GM12878 (cell line): ENCODE results near the gene CDH4. TPM values are rescaled to one million over a fixed set of nuclear protein-coding genes. Genes with fewer than 3 reads are reported as not detected.

Experiments used
- ATAC-seq: fragments of 200-7000 bp; cut with Tn5 transposase; 3 replicates; pipeline ENCODE4 v1.9.1; 2020; ENCODE audit warnings: mild to moderate bottlenecking, moderate library complexity
- BruUV-seq: library from RNA; stranded (reverse); fragments of 400-500 nt; replicated peaks from 2 replicates; lab custom pipeline; 2021; lab: Mats Ljungman, UMichigan
- CTCF ChIA-PET: fragments of 300-600 bp; sonication (Branson Sonifier 250); formaldehyde crosslinking; extraction: SDS; loops from one replicate; lab custom pipeline; 2021; ENCODE audit warnings: inconsistent platforms; lab: Yijun Ruan, JAX
- POLR2A ChIA-PET: fragments of 350-600 bp; formaldehyde crosslinking; extraction: SDS; loops from one replicate; lab custom pipeline; 2021; ENCODE audit warnings: inconsistent platforms; lab: Charles Lee
- RAD21 ChIA-PET: fragments of 300-600 bp; sonication (Branson Sonifier 250); formaldehyde crosslinking; loops from one replicate; lab custom pipeline; 2023; ENCODE audit warnings: antibody characterized with exemption; ENCODE audit not compliant: unreplicated experiment; lab: Charles Lee
- SMC1A ChIA-PET: fragments of 300-600 bp; sonication (Branson Sonifier 250); formaldehyde crosslinking; loops from one replicate; lab custom pipeline; 2023; ENCODE audit not compliant: unreplicated experiment, uncharacterized antibody; lab: Charles Lee
- DNase-seq: peaks from one replicate; pipeline ENCODE4 v3.0.0-alpha.2; 2011; ENCODE audit warnings: low read depth, low spot score
- FAIRE-seq: peaks from 3 replicates; lab custom pipeline; 2011; peaks lifted over from hg19 to GRCh38; lab: Jason Lieb, UNC
- H2AFZ ChIP-seq: 2 replicates; pipeline ENCODE4 v1.6.0; 2011; ENCODE audit warnings: low read depth, low read length, control low read depth; ENCODE audit not compliant: control insufficient read depth
- H3K27ac ChIP-seq: 2 replicates; pipeline ENCODE4 v1.5.1; 2011; ENCODE audit warnings: control low read depth; ENCODE audit not compliant: control insufficient read depth, insufficient read depth
- H3K27me3 ChIP-seq, 2 experiments: replicated peaks in 1 of 2; 2 replicates each; pipeline versions ENCODE4 v1.6.0 to v1.6.1; 2011; ENCODE audit warnings: low read length in 1 of 2; ENCODE audit not compliant: control insufficient read depth in 2 of 2, insufficient read depth in 2 of 2
- H3K36me3 ChIP-seq, 2 experiments: 2 replicates each; pipeline ENCODE4 v1.5.1; 2011; ENCODE audit warnings: low read length in 1 of 2; ENCODE audit not compliant: control insufficient read depth in 2 of 2, insufficient read depth in 2 of 2
- H3K4me1 ChIP-seq: 2 replicates; pipeline ENCODE4 v1.6.1; 2011; ENCODE audit warnings: mild to moderate bottlenecking, low read length, moderate library complexity, mixed read lengths; ENCODE audit not compliant: control insufficient read depth, insufficient read depth
- H3K4me2 ChIP-seq: 2 replicates; pipeline ENCODE4 v1.6.0; 2011; ENCODE audit warnings: control low read depth; ENCODE audit not compliant: control insufficient read depth, insufficient read depth
- H3K4me3 ChIP-seq: fragments of 200-600 bp; sonication (generic); 2 replicates; pipeline ENCODE4 v1.5.1; 2016
- H3K79me2 ChIP-seq: 2 replicates; pipeline ENCODE4 v1.6.0; 2011; ENCODE audit warnings: low read length; ENCODE audit not compliant: control insufficient read depth, insufficient read depth
- H3K9ac ChIP-seq: 2 replicates; pipeline ENCODE4 v1.8.0; 2011; ENCODE audit warnings: low read length, control low read depth, mixed read lengths; ENCODE audit not compliant: control insufficient read depth, insufficient read depth
- H3K9me3 ChIP-seq: replicated peaks from 3 replicates; pipeline ENCODE4 v1.5.1; 2011; ENCODE audit warnings: mild to moderate bottlenecking, low read length; ENCODE audit not compliant: control insufficient read depth, insufficient read depth
- H4K20me1 ChIP-seq: 2 replicates; pipeline ENCODE4 v1.6.0; 2011; ENCODE audit not compliant: control insufficient read depth, insufficient read depth
- ASH2L ChIP-seq: fragments of 300-600, 200-600 bp; sonication (generic); IDR thresholded peaks from 2 replicates; pipeline ENCODE4 v1.6.1; 2017; ENCODE audit warnings: low read depth, mild to moderate bottlenecking, borderline replicate concordance
- CHD4 ChIP-seq: fragments of 200-600 bp; sonication (generic); IDR thresholded peaks from 2 replicates; pipeline ENCODE4 v1.6.1; 2016; ENCODE audit warnings: mild to moderate bottlenecking
- CTCF ChIP-seq, 3 experiments: IDR thresholded peaks in 2 of 3; conservative IDR thresholded peaks in 1 of 3; 2 replicates each; pipeline ENCODE4 v1.5.1; 2011; ENCODE audit warnings: low read depth in 3 of 3, low read length in 3 of 3, mild to moderate bottlenecking in 3 of 3, control low read depth in 2 of 3, moderate library complexity in 2 of 3, inconsistent platforms in 1 of 3, mixed read lengths in 1 of 3; ENCODE audit not compliant: control insufficient read depth in 2 of 3, insufficient read depth in 1 of 3; ENCODE audit errors: extremely low read depth in 1 of 3
- NFIC ChIP-seq: IDR thresholded peaks from 2 replicates; pipeline ENCODE4 v1.6.1; 2012; ENCODE audit warnings: low read depth, mild to moderate bottlenecking, inconsistent platforms, low read length, moderate library complexity
- RAD51 ChIP-seq: fragments of 450-650 bp; IDR thresholded peaks from 2 replicates; pipeline ENCODE4 v1.6.1; 2016; ENCODE audit warnings: moderate library complexity, mild to moderate bottlenecking, inconsistent platforms
- RCOR1 ChIP-seq: conservative IDR thresholded peaks from 2 replicates; pipeline ENCODE4 v1.6.1; 2012; ENCODE audit warnings: low read depth, low read length, improper control_type of control experiment
- YBX1 ChIP-seq: fragments of 450-650 bp; IDR thresholded peaks from 2 replicates; pipeline ENCODE4 v1.6.1; 2016; ENCODE audit warnings: antibody characterized with exemption
- ZNF207 ChIP-seq: fragments of 450-650 bp; IDR thresholded peaks from 2 replicates; pipeline ENCODE4 v1.6.1; 2014; ENCODE audit warnings: antibody characterized with exemption, mild to moderate bottlenecking, borderline replicate concordance
- ZNF687 ChIP-seq: fragments of 450-650 bp; IDR thresholded peaks from 2 replicates; pipeline ENCODE4 v1.6.1; 2017; ENCODE audit warnings: mild to moderate bottlenecking, moderate library complexity
- WGBS: methylation state at CpG from one replicate; pipeline ENCODE4 v1.1.6; 2016; ENCODE audit warnings: low lambda C conversion rate; ENCODE audit not compliant: insufficient replicate concordance, insufficient coverage; ENCODE audit errors: missing lambda C conversion rate; 5-methylcytosine and 5-hydroxymethylcytosine counted together
- in situ Hi-C: fragments of 300-500 bp; cut with MboI; formaldehyde crosslinking; loops from 9 replicates; pipeline ENCODE4 v1.14.3; 2018; ENCODE audit warnings: mixed read lengths
- intact Hi-C: fragments of 100-400 bp; cut with micrococcal nuclease; formaldehyde crosslinking; loops from one replicate; pipeline ENCODE4 v1.14.2; 2022; ENCODE audit not compliant: unreplicated experiment
- polyA plus RNA-seq, 11 experiments: library from polyadenylated mRNA; depleted of rRNA in 4 of 11; unstranded in 6 of 11; stranded (reverse) in 5 of 11; fragments of >200 nt; fragmentation: Nextera tagmentation in 4 of 11; fragmentation: Illumina TruSeq in 1 of 11; extraction: Ambion mirVana in 4 of 11; extraction: Trizol in 1 of 11; gene quantifications; 1 replicate in 1 of 11; 2 replicates in 10 of 11; pipeline versions ENCODE4 v1.2.1 to v1.2.3, GENCODE V29; 2011 to 2016; ENCODE audit warnings: inconsistent platforms in 2 of 11, missing spikeins in 2 of 11, low read depth in 1 of 11
- total RNA-seq, 4 experiments: library from RNA; depleted of rRNA in 3 of 4; stranded (reverse); fragments of >200 nt in 3 of 4; fragmentation: Illumina TruSeq in 1 of 4; extraction: Trizol in 1 of 4; gene quantifications; 2 replicates each; pipeline versions ENCODE4 v1.2.1 to v1.2.3, GENCODE V29; 2013 to 2021
- TF ChIP-seq, protein P1 (sequence below): IDR thresholded peaks from 2 replicates; pipeline ENCODE4 v1.6.1; 2011; ENCODE audit warnings: low read depth, low read length, improper control_type of control experiment, borderline replicate concordance
- TF ChIP-seq, protein P2 (sequence below): fragments of 450-650 bp; IDR thresholded peaks from 2 replicates; pipeline ENCODE4 v1.6.1; 2017; ENCODE audit warnings: mild to moderate bottlenecking, moderate library complexity

Gene CDH4
- total and polyA plus RNA-seq, 10 of the 15 experiments (the other 5 are each of a cell fraction or from before 2014, with no cell fraction given), result not detected

DNA sequence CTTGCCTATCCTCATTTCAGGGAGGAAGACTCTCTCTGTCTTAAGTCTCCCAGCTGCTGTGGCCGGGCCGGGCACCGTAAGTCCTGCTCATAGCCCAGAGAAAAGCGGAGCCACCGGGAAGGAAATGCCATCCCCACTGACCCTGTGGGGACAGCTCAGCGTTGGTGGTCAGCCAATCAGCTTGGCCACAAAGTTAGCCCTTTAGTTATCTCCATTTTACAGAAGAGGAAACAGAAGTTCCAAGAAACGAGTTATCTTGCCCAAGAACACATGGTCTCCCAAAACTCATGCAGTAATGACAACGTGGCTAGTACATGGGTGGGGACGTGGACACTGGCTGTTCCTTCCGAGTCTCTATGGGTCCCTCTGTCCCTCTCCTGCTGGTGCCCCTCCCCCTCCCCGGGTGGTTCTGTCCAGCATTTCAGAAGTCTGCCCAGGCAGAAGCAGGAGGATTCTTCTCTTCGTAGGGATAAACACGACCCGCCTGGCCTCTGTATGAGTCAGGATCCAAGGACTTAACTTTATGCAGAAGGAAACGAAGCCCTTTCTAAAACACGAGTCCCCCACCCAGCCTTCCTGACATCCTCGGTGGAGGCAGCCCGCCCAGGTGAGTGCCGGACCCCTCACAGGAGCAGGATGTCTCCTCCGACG, 273.8 kb downstream of the CDH4 start (continued):
- TF ChIP-seq, protein P1, sequence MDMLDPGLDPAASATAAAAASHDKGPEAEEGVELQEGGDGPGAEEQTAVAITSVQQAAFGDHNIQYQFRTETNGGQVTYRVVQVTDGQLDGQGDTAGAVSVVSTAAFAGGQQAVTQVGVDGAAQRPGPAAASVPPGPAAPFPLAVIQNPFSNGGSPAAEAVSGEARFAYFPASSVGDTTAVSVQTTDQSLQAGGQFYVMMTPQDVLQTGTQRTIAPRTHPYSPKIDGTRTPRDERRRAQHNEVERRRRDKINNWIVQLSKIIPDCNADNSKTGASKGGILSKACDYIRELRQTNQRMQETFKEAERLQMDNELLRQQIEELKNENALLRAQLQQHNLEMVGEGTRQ, result no peak
- TF ChIP-seq ZNF687 (no peak), NFIC (no peak)

- Histone ChIP-seq H3K27ac (no peak overlapping the region), H3K9me3 (no peaks in the 10 kb centered on the region; the same call in 2 of the 3 replicates), H3K4me2 (no peak overlapping the region), H3K4me3 (no peak overlapping the region), H3K79me2 (no peaks in the 10 kb centered on the region), H3K4me1 (no peaks in the 10 kb centered on the region), H2AFZ (no peak overlapping the region), H3K36me3 (no peaks in the 10 kb centered on the region), H3K9ac (no peak overlapping the region), H4K20me1 (no peaks in the 10 kb centered on the region), H3K27me3 (no peaks in the 10 kb centered on the region)
- intact Hi-C loops (no loop called here), in situ Hi-C loops (no loop called here)
- no TSS peak for BruUV-seq
- ChIA-PET POLR2A (no interaction called here), RAD21 (no interaction called here), SMC1A (no interaction called here), CTCF (no interaction called here)
- no peak for DNase-seq
- no peak for FAIRE-seq
- ATAC-seq, result no peak
- WGBS, result 77% methylated on average over 13 of the region's 13 CpGs
- no peak for TF ChIP-seq CTCF (IDR thresholded peaks at IDR 0.05 in 2 of 3, conservative IDR thresholded peaks at IDR 0.05 in 1 of 3; ENCODE audit: control insufficient read depth in 2 of 3, extremely low read depth in 1 of 3, insufficient read depth in 1 of 3, low read depth in 3 of 3, low read length in 3 of 3)
- TF ChIP-seq ASH2L, result no peak
- TF ChIP-seq YBX1, result no peak
- TF ChIP-seq RAD51, result no peak
- TF ChIP-seq RCOR1, result no peak
- no peak for TF ChIP-seq CHD4
- TF ChIP-seq, protein P2, sequence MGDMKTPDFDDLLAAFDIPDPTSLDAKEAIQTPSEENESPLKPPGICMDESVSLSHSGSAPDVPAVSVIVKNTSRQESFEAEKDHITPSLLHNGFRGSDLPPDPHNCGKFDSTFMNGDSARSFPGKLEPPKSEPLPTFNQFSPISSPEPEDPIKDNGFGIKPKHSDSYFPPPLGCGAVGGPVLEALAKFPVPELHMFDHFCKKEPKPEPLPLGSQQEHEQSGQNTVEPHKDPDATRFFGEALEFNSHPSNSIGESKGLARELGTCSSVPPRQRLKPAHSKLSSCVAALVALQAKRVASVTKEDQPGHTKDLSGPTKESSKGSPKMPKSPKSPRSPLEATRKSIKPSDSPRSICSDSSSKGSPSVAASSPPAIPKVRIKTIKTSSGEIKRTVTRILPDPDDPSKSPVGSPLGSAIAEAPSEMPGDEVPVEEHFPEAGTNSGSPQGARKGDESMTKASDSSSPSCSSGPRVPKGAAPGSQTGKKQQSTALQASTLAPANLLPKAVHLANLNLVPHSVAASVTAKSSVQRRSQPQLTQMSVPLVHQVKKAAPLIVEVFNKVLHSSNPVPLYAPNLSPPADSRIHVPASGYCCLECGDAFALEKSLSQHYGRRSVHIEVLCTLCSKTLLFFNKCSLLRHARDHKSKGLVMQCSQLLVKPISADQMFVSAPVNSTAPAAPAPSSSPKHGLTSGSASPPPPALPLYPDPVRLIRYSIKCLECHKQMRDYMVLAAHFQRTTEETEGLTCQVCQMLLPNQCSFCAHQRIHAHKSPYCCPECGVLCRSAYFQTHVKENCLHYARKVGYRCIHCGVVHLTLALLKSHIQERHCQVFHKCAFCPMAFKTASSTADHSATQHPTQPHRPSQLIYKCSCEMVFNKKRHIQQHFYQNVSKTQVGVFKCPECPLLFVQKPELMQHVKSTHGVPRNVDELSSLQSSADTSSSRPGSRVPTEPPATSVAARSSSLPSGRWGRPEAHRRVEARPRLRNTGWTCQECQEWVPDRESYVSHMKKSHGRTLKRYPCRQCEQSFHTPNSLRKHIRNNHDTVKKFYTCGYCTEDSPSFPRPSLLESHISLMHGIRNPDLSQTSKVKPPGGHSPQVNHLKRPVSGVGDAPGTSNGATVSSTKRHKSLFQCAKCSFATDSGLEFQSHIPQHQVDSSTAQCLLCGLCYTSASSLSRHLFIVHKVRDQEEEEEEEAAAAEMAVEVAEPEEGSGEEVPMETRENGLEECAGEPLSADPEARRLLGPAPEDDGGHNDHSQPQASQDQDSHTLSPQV, result no peak
- TF ChIP-seq ZNF207, result no peak
Measured at GRCh38 chr20:61526907-61527306, 274.8 kb downstream of the CDH4 start.
